Measurements from ENCODE around the gene WWOX.
"Not testable (repeated sequence)": the region's sequence is repeated elsewhere in the genome, so short reads cannot be mapped to it uniquely, and the experiment has no call there.

The WWOX gene

DNA sequence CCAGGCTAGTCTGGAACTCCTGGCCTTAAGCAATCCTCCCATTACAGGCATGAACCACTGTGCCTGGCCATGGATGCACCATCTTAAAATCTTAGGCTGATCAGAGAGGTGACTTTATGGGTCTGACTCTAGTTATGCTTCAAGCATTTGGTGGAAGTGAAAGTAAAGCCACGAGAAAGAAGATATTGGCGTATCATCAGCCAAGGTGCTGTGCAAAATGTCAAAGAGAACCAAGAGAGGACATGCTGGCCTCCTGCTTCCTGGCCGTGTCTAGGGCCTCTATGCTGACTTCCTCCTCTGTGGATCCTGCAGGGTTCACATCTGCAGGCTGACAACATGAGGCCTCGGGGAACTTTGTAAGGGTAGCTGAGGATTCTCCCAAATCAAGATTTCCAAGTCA, 1115.8 kb downstream of the WWOX start:
- no peak for DNase-seq

- DNase-seq: no peak
These were observed 1118.0 kb downstream of the WWOX start for GRCh38 chr16:79217375-79218011.

DNA sequence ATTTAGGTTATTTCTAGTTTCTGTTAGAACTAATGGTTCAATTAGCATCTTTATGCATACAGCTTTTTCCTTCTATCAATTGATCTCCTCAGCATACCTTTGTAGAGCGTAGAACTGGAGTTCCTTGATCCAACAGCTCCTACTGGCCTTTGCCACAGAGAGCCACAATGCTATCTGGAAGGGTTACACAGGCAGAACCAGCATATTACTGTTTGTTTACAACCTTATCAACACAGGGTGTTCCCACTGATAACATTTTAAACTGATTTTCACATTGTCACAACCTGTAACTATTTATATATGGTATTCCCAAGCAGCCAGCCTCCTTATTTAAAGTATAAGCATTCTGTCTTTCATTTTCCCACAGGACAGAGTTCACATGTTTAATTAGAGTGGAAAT, 1118.9 kb downstream of the WWOX start:
- no peak for DNase-seq

- not testable (repeated sequence) for DNase-seq
These were observed 1126.5 kb downstream of the WWOX start for GRCh38 chr16:79225994-79226393.

DNA sequence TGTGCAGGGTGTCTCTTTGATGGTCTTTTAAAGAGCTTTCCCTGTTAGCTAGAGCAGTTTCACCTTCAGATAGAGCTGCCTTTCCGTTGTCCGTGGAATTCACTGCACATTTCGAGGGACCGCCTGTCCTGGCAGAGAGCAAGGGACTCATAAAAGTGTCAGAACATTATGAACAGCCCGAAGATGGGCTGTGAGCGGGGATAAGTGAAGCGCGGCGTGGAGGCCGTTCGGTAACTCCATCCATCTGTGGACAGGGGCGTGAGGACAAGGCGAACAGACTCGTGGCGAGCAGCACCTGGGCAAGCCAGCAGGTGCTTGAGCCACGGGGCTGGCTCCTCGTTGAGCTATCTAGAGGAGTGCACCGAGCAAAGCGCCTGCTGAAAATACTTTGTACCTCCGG, 1129.9 kb downstream of the WWOX start:
- DNase-seq: no peak

DNA sequence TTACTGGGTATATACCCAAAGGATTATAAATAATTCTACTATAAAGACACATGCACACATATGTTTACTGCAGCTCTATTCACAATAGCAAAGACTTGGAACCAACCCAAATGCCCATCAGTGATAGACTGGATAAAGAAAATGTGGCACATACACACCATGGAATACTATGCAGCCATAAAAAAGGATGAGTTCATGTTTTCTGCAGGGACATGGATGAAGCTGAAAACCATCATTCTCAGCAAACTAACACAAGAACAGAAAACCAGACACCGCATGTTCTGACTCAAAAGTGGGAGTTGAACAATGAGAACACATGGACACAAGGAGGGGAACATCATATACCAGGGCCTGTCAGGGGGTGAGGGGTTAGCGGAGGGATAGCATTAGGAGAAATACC, 1146.2 kb downstream of the WWOX start:
- DNase-seq: not testable (repeated sequence)

- no peak for DNase-seq
These were observed 1147.9 kb downstream of the WWOX start for GRCh38 chr16:79247386-79247785.

DNA sequence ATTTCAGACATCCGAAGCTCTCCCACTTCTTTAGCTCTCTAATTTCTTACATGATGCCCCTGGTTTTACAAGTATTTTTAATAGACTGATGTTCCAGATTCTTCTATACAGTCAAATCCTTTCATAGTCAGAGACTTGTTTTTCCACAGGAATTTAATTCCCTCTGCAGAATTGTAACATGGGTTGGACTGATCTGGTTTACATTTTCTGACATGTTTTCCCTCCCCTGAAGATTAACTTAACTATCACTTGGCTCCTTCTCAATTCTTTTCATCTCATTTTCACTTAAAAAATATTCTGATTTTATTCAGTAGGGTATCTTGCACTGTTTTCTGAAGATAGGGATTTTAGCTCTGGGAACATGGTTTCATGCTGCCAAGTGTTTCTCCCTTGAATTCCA, 1148.9 kb downstream of the WWOX start:
- DNase-seq: no peak

DNA sequence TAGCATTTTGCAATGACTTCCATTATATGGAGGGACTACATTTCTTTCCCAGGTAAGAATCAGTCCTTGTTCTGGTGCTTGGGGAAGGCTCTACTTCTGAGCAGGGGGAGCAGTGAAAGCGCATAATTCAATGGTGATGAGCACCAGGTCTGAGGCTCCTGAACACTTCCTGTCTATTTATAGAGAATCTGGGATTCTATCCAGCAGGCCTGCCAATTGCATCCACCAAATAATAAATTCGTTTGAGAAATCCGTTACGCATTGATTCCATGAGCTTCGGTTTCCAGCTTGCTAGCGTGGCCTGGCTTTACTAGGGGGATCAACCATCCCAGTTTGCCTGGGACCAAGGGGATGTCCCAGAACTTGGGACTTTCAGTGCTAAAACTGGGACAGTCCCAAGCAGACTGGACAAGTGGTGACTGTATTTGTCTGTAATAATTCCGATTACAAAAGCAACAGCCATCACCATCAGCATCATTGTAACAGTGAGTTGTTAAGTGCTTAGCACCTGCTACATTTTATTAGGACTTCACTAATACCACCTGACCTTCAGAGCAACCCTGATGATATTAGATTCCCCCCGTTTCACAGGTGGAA, 1151.1 kb downstream of the WWOX start:
- DNase-seq: no peak

GRCh38 chr16:79253100-79253631, 1153.7 kb downstream of the WWOX start:
- DNase-seq: no peak

GRCh38 chr16:79257953-79258490, 1158.6 kb downstream of the WWOX start:
- no peak for DNase-seq

DNA sequence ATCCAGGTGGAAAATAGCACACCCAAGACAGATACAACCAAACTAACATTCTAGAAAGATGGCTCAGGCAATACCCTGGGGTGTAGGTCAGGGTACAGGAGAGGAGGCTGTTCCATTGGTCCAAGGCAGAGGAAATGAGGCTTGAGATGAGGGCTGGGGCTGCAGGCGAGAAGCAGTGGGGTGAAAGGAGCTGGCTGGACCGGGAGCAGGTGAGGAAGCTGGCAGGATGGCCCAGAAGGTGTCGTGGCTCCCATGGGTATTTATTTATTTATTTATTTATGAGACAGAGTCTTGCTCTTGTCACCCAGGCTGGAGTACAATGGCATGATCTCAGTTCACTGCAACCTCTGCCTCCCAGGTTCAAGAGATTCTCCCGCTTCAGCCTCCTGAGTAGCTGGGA, 1161.4 kb downstream of the WWOX start:
- not testable (repeated sequence) for DNase-seq

GRCh38 chr16:79261481-79261940, 1162.1 kb downstream of the WWOX start:
- no peak for DNase-seq

DNA sequence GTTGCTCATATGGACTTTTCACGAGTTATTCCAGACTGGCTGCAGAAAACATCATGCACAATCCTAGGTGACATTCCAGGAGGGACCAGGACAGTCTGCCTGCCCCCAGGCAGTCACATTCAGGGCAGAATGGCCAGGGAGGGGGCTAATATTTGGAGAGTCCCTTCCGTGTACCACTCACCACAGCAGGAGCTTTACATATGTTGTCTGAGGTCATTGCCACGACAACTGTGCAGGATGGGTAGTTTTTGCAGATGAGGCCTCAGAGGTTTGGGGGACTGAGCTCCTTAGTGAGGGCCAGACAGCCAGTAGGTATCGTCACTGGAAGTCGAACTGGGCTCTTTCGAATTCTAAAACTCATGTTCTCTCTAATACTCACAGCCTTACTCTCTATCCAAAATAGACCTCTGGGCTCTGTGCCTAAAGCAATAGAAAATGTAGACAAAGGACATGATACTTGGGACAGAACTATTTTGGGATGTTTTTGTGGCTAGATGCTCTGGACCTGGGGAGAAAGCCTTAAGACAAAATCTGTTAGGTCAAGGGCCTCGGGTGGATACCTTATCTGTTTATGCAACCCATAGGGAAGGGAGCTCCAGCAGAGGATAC, 1162.6 kb downstream of the WWOX start:
- no peak for DNase-seq
